WTC11 (cell line): ENCODE measurements around the gene WWOX. TPM values are rescaled to one million over a fixed set of nuclear protein-coding genes. Genes with fewer than 3 reads are reported as not detected.

Experiments used
- ATAC-seq: fragments of 200-7000 bp; cut with Tn5 transposase; 2 replicates; pipeline ENCODE4 v1.10.0; 2021; ENCODE audit warnings: mild to moderate bottlenecking, moderate library complexity
- CTCF ChIA-PET: fragments of 300-600 bp; sonication (Branson Sonifier 250); formaldehyde crosslinking; loops from one replicate; lab custom pipeline; 2021; ENCODE audit warnings: antibody characterized with exemption; lab: Charles Lee
- POLR2A ChIA-PET: fragments of 350-600 bp; sonication (Branson Sonifier 250); formaldehyde crosslinking; loops from one replicate; lab custom pipeline; 2021; ENCODE audit warnings: antibody characterized with exemption; lab: Charles Lee
- DNase-seq: peaks from one replicate; pipeline ENCODE4 v3.0.0; 2021; ENCODE audit warnings: low spot score
- H3K27ac Mint-ChIP-seq: 2 replicates; pipeline ENCODE4 v1.8.0; 2021; ENCODE audit warnings: mixed read lengths
- H3K27me3 Mint-ChIP-seq: 2 replicates; pipeline ENCODE4 v1.8.0; 2021; ENCODE audit warnings: low read depth, mild to moderate bottlenecking, moderate library complexity, mixed read lengths
- H3K36me3 Mint-ChIP-seq: 2 replicates; pipeline ENCODE4 v1.8.0; 2021; ENCODE audit warnings: mixed read lengths
- H3K4me1 Mint-ChIP-seq: 2 replicates; pipeline ENCODE4 v1.8.0; 2022; ENCODE audit warnings: mixed read lengths
- H3K4me3 Mint-ChIP-seq: 2 replicates; pipeline ENCODE4 v1.8.0; 2021; ENCODE audit warnings: mild to moderate bottlenecking, moderate library complexity, mixed read lengths
- H3K9me3 Mint-ChIP-seq: 2 replicates; pipeline ENCODE4 v1.8.0; 2021; ENCODE audit warnings: mixed read lengths
- ATF3 ChIP-seq: sonication (generic); formaldehyde crosslinking; conservative IDR thresholded peaks from 2 replicates; pipeline ENCODE4 v1.8.1; 2022; ENCODE audit warnings: mild to moderate bottlenecking, missing genetic modification reagents
- ETV6 ChIP-seq: sonication (generic); formaldehyde crosslinking; IDR thresholded peaks from 2 replicates; pipeline ENCODE4 v1.8.1; 2022; ENCODE audit warnings: mild to moderate bottlenecking, missing genetic modification reagents
- FOXJ3 ChIP-seq: sonication (generic); formaldehyde crosslinking; IDR thresholded peaks from 2 replicates; pipeline ENCODE4 v1.9.0; 2021; ENCODE audit warnings: missing genetic modification reagents, mild to moderate bottlenecking, borderline replicate concordance
- GRHL2 ChIP-seq: fragments of 250-450 bp; sonication (Bioruptor Pico); IDR thresholded peaks from 2 replicates; pipeline ENCODE4 v1.8.0; 2022; ENCODE audit warnings: mild to moderate bottlenecking, moderate library complexity; ENCODE audit not compliant: insufficient replicate concordance, severe bottlenecking
- HMGA2 ChIP-seq: fragments of 250-450 bp; sonication (Bioruptor Pico); IDR thresholded peaks from 2 replicates; pipeline ENCODE4 v1.4.0; 2021; ENCODE audit warnings: mild to moderate bottlenecking, moderate library complexity
- HMGXB4 ChIP-seq: sonication (generic); formaldehyde crosslinking; IDR thresholded peaks from 2 replicates; pipeline ENCODE4 v1.8.1; 2023; ENCODE audit warnings: mild to moderate bottlenecking, moderate library complexity, missing genetic modification reagents
- IRF1 ChIP-seq: sonication (generic); formaldehyde crosslinking; IDR thresholded peaks from 2 replicates; pipeline ENCODE4 v1.8.0; 2023; ENCODE audit warnings: missing genetic modification reagents
- KAT7 ChIP-seq: sonication (generic); formaldehyde crosslinking; IDR thresholded peaks from 2 replicates; pipeline ENCODE4 v1.8.1; 2023; ENCODE audit warnings: missing genetic modification reagents, mild to moderate bottlenecking, borderline replicate concordance
- NFE2L1 ChIP-seq: sonication (generic); formaldehyde crosslinking; IDR thresholded peaks from 2 replicates; pipeline ENCODE4 v1.8.1; 2023; ENCODE audit warnings: missing genetic modification reagents
- NR1H2 ChIP-seq: sonication (generic); formaldehyde crosslinking; IDR thresholded peaks from 2 replicates; pipeline ENCODE4 v1.9.0; 2021; ENCODE audit warnings: mild to moderate bottlenecking, moderate library complexity, missing genetic modification reagents
- OVOL2 ChIP-seq: fragments of 250-450 bp; sonication (Bioruptor Pico); IDR thresholded peaks from 2 replicates; pipeline ENCODE4 v1.9.0; 2021; ENCODE audit warnings: mild to moderate bottlenecking, borderline replicate concordance
- PREB ChIP-seq: sonication (generic); formaldehyde crosslinking; IDR thresholded peaks from 2 replicates; pipeline ENCODE4 v1.8.1; 2022; ENCODE audit warnings: mild to moderate bottlenecking, missing genetic modification reagents, moderate library complexity, borderline replicate concordance
- PRRX2 ChIP-seq: fragments of 250-450 bp; sonication (Bioruptor Pico); IDR thresholded peaks from 2 replicates; pipeline ENCODE4 v1.8.0; 2021; ENCODE audit warnings: mild to moderate bottlenecking
- SMAD4 ChIP-seq: sonication (generic); formaldehyde crosslinking; IDR thresholded peaks from 2 replicates; pipeline ENCODE4 v1.8.0; 2022; ENCODE audit warnings: mild to moderate bottlenecking, missing genetic modification reagents
- SOX15 ChIP-seq: fragments of 250-450 bp; sonication (Bioruptor Pico); IDR thresholded peaks from 2 replicates; pipeline ENCODE4 v1.9.0; 2021; ENCODE audit warnings: mild to moderate bottlenecking
- STAT6 ChIP-seq: sonication (generic); formaldehyde crosslinking; conservative IDR thresholded peaks from 2 replicates; pipeline ENCODE4 v1.8.1; 2023; ENCODE audit warnings: mild to moderate bottlenecking, low read depth, missing genetic modification reagents, moderate library complexity
- TCF7 ChIP-seq: sonication (generic); formaldehyde crosslinking; IDR thresholded peaks from 2 replicates; pipeline ENCODE4 v1.8.0; 2022; ENCODE audit warnings: mild to moderate bottlenecking, low read depth, missing genetic modification reagents, moderate library complexity
- ZBTB21 ChIP-seq: sonication (generic); formaldehyde crosslinking; IDR thresholded peaks from 2 replicates; pipeline ENCODE4 v1.8.1; 2023; ENCODE audit warnings: mild to moderate bottlenecking, missing genetic modification reagents, borderline replicate concordance
- ZBTB43 ChIP-seq: sonication (generic); formaldehyde crosslinking; IDR thresholded peaks from 2 replicates; pipeline ENCODE4 v1.8.1; 2023; ENCODE audit warnings: mild to moderate bottlenecking, missing genetic modification reagents
- ZNF121 ChIP-seq: sonication (generic); formaldehyde crosslinking; IDR thresholded peaks from 2 replicates; pipeline ENCODE4 v1.8.0; 2023; ENCODE audit warnings: missing genetic modification reagents
- ZNF396 ChIP-seq: fragments of 250-450 bp; sonication (Bioruptor Pico); IDR thresholded peaks from 2 replicates; pipeline ENCODE4 v1.8.0; 2021; ENCODE audit warnings: mild to moderate bottlenecking, moderate library complexity, borderline replicate concordance
- total RNA-seq: library from RNA; stranded (reverse); gene quantifications from 3 replicates; pipeline ENCODE4 v1.2.3, GENCODE V29; 2021

Gene WWOX
- total RNA-seq, 1 experiment from 2014 or later = 15.7 TPM

- CTCF ChIA-PET = no interaction called here
- Mint-ChIP-seq H3K4me3 (no peak overlapping the region), H3K9me3 (peaks cover 5% of the 10 kb centered on the region; the same call in 1 of the 2 replicates), H3K36me3 (peaks cover 4% of the 10 kb centered on the region; the same call in 1 of the 2 replicates), H3K27ac (no peak overlapping the region), H3K4me1 (peaks cover 6% of the 10 kb centered on the region; the same call in 1 of the 2 replicates), H3K27me3 (no peaks in the 10 kb centered on the region)
- DNase-seq (no peak), ATAC-seq (no peak)
- POLR2A ChIA-PET = no interaction called here
- TF ChIP-seq TCF7 (CRISPR knock-in tag) (no peak), OVOL2 (CRISPR knock-in tag) (no peak), NR1H2 (no peak), ZBTB43 (CRISPR knock-in tag) (no peak)
These were observed 29.5 kb downstream of the WWOX start for GRCh38 chr16:78128913-78129312.

GRCh38 chr16:78129349-78129748 is 29.9 kb downstream of the WWOX start:
- no peak overlapping the region for H3K27ac Mint-ChIP-seq
- POLR2A ChIA-PET = no interaction called here

GRCh38 chr16:78130083-78130608 is 30.7 kb downstream of the WWOX start:
- Mint-ChIP-seq H3K27ac (no peak overlapping the region), H3K4me3 (no peak overlapping the region), H3K36me3 (peaks cover 4% of the 10 kb centered on the region; the same call in 1 of the 2 replicates), H3K27me3 (no peaks in the 10 kb centered on the region), H3K4me1 (peaks cover 6% of the 10 kb centered on the region; the same call in 1 of the 2 replicates), H3K9me3 (peaks cover 5% of the 10 kb centered on the region; the same call in 1 of the 2 replicates)
- DNase-seq = no peak
- CTCF ChIA-PET = interaction anchor here (0.6 kb wide), 1 partner anchor 641 kb away, joined by 4 read pairs; no protein-coding TSS in a partner anchor
- no peak for ATAC-seq
- POLR2A ChIA-PET = no interaction called here
- TF ChIP-seq HMGA2 (CRISPR knock-in tag) (no peak), FOXJ3 (CRISPR knock-in tag) (no peak), IRF1 (no peak), ZBTB21 (CRISPR knock-in tag) (no peak), ZNF396 (CRISPR knock-in tag) (no peak), SMAD4 (CRISPR knock-in tag) (no peak), STAT6 (CRISPR knock-in tag) (no peak), KAT7 (CRISPR knock-in tag) (no peak), HMGXB4 (no peak), ATF3 (CRISPR knock-in tag) (no peak)

More at GRCh38 chr16:78129349-78129748, 29.9 kb downstream of the WWOX start:
- no peak overlapping the region for H3K4me3 Mint-ChIP-seq
- H3K4me1 Mint-ChIP-seq = peaks cover 6% of the 10 kb centered on the region; the same call in 1 of the 2 replicates
- TF ChIP-seq NFE2L1 = no peak
- TF ChIP-seq PREB = no peak
- TF ChIP-seq ZBTB21 (CRISPR knock-in tag) = no peak
- TF ChIP-seq ATF3 (CRISPR knock-in tag) = no peak
- no peak for TF ChIP-seq HMGA2 (CRISPR knock-in tag)
- TF ChIP-seq PRRX2 = no peak
- TF ChIP-seq ETV6 (CRISPR knock-in tag) = no peak
- no peak for TF ChIP-seq ZNF121
- TF ChIP-seq GRHL2 (CRISPR knock-in tag) = no peak
- TF ChIP-seq SOX15 (CRISPR knock-in tag) = no peak
- no peak for TF ChIP-seq IRF1
- no peak for TF ChIP-seq TCF7 (CRISPR knock-in tag)
- CTCF ChIA-PET = no interaction called here
- peaks cover 4% of the 10 kb centered on the region; the same call in 1 of the 2 replicates for H3K36me3 Mint-ChIP-seq
- H3K27me3 Mint-ChIP-seq = no peaks in the 10 kb centered on the region
- ATAC-seq (no peak), DNase-seq (no peak)
- peaks cover 5% of the 10 kb centered on the region; the same call in 1 of the 2 replicates for H3K9me3 Mint-ChIP-seq
